H9 (cell line): Measurements from ENCODE around the gene LAMC1. TPM values are rescaled to one million over a fixed set of nuclear protein-coding genes. Genes with fewer than 3 reads are reported as not detected.

ENCODE experiments used
- DNase-seq: peaks from one replicate; pipeline ENCODE4 v3.0.0-alpha.2; 2017
- H2AFZ ChIP-seq: one replicate; pipeline ENCODE4 v1.6.1; 2013; ENCODE audit warnings: mild to moderate bottlenecking, low read length, control low read depth, moderate library complexity
- H2AK5ac ChIP-seq: 2 replicates; pipeline ENCODE4 v1.6.1; 2013; ENCODE audit warnings: low read length, control low read depth, mixed read lengths; ENCODE audit not compliant: insufficient read length
- H2BK120ac ChIP-seq: one replicate; pipeline ENCODE4 v1.6.1; 2013; ENCODE audit warnings: low read depth, mild to moderate bottlenecking, low read length, control low read depth, inconsistent platforms; ENCODE audit not compliant: poor library complexity, severe bottlenecking
- H2BK12ac ChIP-seq: 2 replicates; pipeline ENCODE4 v1.6.1; 2013; ENCODE audit warnings: low read length, control low read depth, mixed read lengths, low read depth; ENCODE audit not compliant: insufficient read length
- H2BK15ac ChIP-seq: 2 replicates; pipeline ENCODE4 v1.6.1; 2013; ENCODE audit warnings: low read depth, low read length, control low read depth
- H2BK20ac ChIP-seq: one replicate; pipeline ENCODE4 v1.6.1; 2013; ENCODE audit warnings: low read depth, mild to moderate bottlenecking, low read length, control low read depth, inconsistent platforms; ENCODE audit not compliant: poor library complexity, severe bottlenecking
- H2BK5ac ChIP-seq: 2 replicates; pipeline ENCODE4 v1.6.1; 2013; ENCODE audit warnings: low read length, control low read depth, mixed read lengths; ENCODE audit not compliant: insufficient read length
- H3K14ac ChIP-seq: 2 replicates; pipeline ENCODE4 v1.6.1; 2013; ENCODE audit warnings: low read length, control low read depth; ENCODE audit not compliant: insufficient read depth
- H3K18ac ChIP-seq: 2 replicates; pipeline ENCODE4 v1.6.1; 2013; ENCODE audit warnings: low read depth, mild to moderate bottlenecking, mixed read lengths, low read length, control low read depth; ENCODE audit not compliant: insufficient read length
- H3K23ac ChIP-seq: 2 replicates; pipeline ENCODE4 v1.6.1; 2013; ENCODE audit warnings: low read length, control low read depth, mixed read lengths, low read depth; ENCODE audit not compliant: insufficient read length
- H3K23me2 ChIP-seq: 2 replicates; pipeline ENCODE4 v1.6.1; 2013; ENCODE audit warnings: low read depth, mild to moderate bottlenecking, mixed read lengths, low read length, control low read depth; ENCODE audit not compliant: insufficient read length, poor library complexity, severe bottlenecking
- H3K27ac ChIP-seq: 2 replicates; pipeline ENCODE4 v1.5.1; 2013; ENCODE audit warnings: low read length, control low read depth, mixed read lengths, low read depth; ENCODE audit not compliant: insufficient read length
- H3K27me3 ChIP-seq: 2 replicates; pipeline ENCODE4 v1.6.1; 2013; ENCODE audit warnings: low read length, control low read depth, inconsistent platforms; ENCODE audit not compliant: insufficient read depth
- H3K4ac ChIP-seq: 2 replicates; pipeline ENCODE4 v1.6.1; 2013; ENCODE audit warnings: low read depth, mild to moderate bottlenecking, control low read depth, inconsistent platforms, low read length, moderate library complexity
- H3K4me1 ChIP-seq: 2 replicates; pipeline ENCODE4 v1.6.1; 2013; ENCODE audit warnings: low read length, control low read depth, inconsistent platforms; ENCODE audit not compliant: insufficient read depth
- H3K4me2 ChIP-seq: 2 replicates; pipeline ENCODE4 v1.6.1; 2013; ENCODE audit warnings: low read length, control low read depth, mixed read lengths; ENCODE audit not compliant: insufficient read length, insufficient read depth
- H3K56ac ChIP-seq: 2 replicates; pipeline ENCODE4 v1.6.1; 2013; ENCODE audit warnings: low read depth, mild to moderate bottlenecking, mixed read lengths, low read length, control low read depth; ENCODE audit not compliant: insufficient read length
- H3K79me1 ChIP-seq: 2 replicates; pipeline ENCODE4 v1.6.1; 2013; ENCODE audit warnings: low read depth, mild to moderate bottlenecking, moderate library complexity, low read length, control low read depth, inconsistent platforms; ENCODE audit not compliant: insufficient read depth, poor library complexity, severe bottlenecking
- H3K79me2 ChIP-seq: 2 replicates; pipeline ENCODE4 v1.6.1; 2013; ENCODE audit warnings: low read length, control low read depth, inconsistent platforms; ENCODE audit not compliant: insufficient read depth
- H3K9ac ChIP-seq: 2 replicates; pipeline ENCODE4 v1.6.1; 2013; ENCODE audit warnings: low read length, control low read depth, mixed read lengths; ENCODE audit not compliant: insufficient read length; ENCODE audit errors: extremely low read depth
- H3K9me3 ChIP-seq: one replicate; pipeline ENCODE4 v1.6.1; 2013; ENCODE audit warnings: low read depth, low read length, inconsistent platforms; ENCODE audit not compliant: control insufficient read depth
- H3T11ph ChIP-seq: one replicate; pipeline ENCODE4 v1.6.1; 2013; ENCODE audit warnings: mild to moderate bottlenecking, low read length, control low read depth, inconsistent platforms
- H4K20me1 ChIP-seq: one replicate; pipeline ENCODE4 v1.6.1; 2013; ENCODE audit not compliant: control insufficient read depth, insufficient read length, insufficient read depth
- H4K5ac ChIP-seq: 2 replicates; pipeline ENCODE4 v1.6.1; 2013; ENCODE audit warnings: low read depth, mild to moderate bottlenecking, mixed read lengths, low read length, control low read depth; ENCODE audit not compliant: insufficient read length
- H4K8ac ChIP-seq: replicated peaks from 2 replicates; pipeline ENCODE4 v1.6.1; 2013; ENCODE audit warnings: low read length, control low read depth, mixed read lengths, low read depth; ENCODE audit not compliant: insufficient read length
- H4K91ac ChIP-seq: 2 replicates; pipeline ENCODE4 v1.6.1; 2013; ENCODE audit warnings: low read depth, mild to moderate bottlenecking, moderate library complexity, mixed read lengths, low read length, control low read depth; ENCODE audit not compliant: insufficient read length
- H3K27ac Mint-ChIP-seq, 3 experiments: 2 replicates in 2 of 3; 3 replicates in 1 of 3; pipeline ENCODE4 v1.8.0; 2020 to 2021; ENCODE audit warnings: mixed read lengths in 3 of 3, mild to moderate bottlenecking in 1 of 3, moderate library complexity in 1 of 3
- H3K27me3 Mint-ChIP-seq: 2 replicates; pipeline ENCODE4 v1.8.0; 2021; ENCODE audit warnings: low read depth, mild to moderate bottlenecking, moderate library complexity, mixed read lengths
- H3K36me3 Mint-ChIP-seq, 3 experiments: 2 replicates in 2 of 3; 3 replicates in 1 of 3; pipeline ENCODE4 v1.8.0; 2020 to 2021; ENCODE audit warnings: low read depth in 3 of 3, mixed read lengths in 3 of 3; ENCODE audit not compliant: insufficient read depth in 1 of 3
- H3K4me1 Mint-ChIP-seq, 2 experiments: 2 replicates each; pipeline ENCODE4 v1.8.0; 2020; ENCODE audit warnings: mixed read lengths in 2 of 2
- H3K4me3 Mint-ChIP-seq, 2 experiments: 2 replicates in 1 of 2; 3 replicates in 1 of 2; pipeline ENCODE4 v1.8.0; 2020 to 2021; ENCODE audit warnings: mild to moderate bottlenecking in 2 of 2, mixed read lengths in 2 of 2, moderate library complexity in 1 of 2
- H3K9me3 Mint-ChIP-seq, 2 experiments: 2 replicates in 1 of 2; 3 replicates in 1 of 2; pipeline ENCODE4 v1.8.0; 2020; ENCODE audit warnings: mild to moderate bottlenecking in 2 of 2, mixed read lengths in 2 of 2, moderate library complexity in 1 of 2
- WGBS: extraction: QIAGEN DNeasy Blood & Tissue Kit; methylation state at CpG from one replicate; pipeline ENCODE4 v1.1.7; 2013; ENCODE audit warnings: missing lambda C conversion rate, low lambda C conversion rate, mixed read lengths; ENCODE audit not compliant: insufficient read length; ENCODE audit errors: extremely low coverage; 5-methylcytosine and 5-hydroxymethylcytosine counted together
- total RNA-seq: library from RNA; stranded (reverse); gene quantifications from 2 replicates; pipeline ENCODE4 v1.2.1, GENCODE V29; 2021
- TF ChIP-seq, protein P1 (sequence below): fragments of 200-600 bp; sonication (generic); conservative IDR thresholded peaks from 3 replicates; pipeline ENCODE4 v1.8.0; 2021; ENCODE audit warnings: antibody characterized with exemption, mild to moderate bottlenecking

The LAMC1 gene
- total RNA-seq, 1 experiment from 2014 or later: 96.2 TPM

DNA sequence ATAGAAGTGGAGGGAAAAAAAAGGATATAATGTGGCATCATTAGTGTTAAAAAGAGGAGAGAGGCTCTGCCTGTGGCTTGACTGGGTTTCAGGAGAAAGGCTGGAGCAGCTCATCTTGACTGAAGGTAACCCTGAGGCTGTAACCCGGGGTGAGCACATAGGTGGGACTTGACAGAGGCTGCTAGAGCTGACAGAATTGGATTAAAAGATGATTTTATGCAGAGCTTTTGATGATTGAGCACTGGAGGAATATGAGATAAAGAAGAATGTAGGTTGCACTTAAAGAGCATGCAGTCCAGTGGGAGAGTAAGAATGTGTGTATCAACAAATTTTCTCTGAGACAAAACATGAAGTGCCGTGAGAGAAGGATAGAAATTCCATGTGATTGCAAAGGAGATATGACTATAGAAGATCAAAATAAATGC, 17.3 kb downstream of the LAMC1 start:
- H4K20me1 ChIP-seq: no peaks in the 10 kb centered on the region
- no peak for DNase-seq
- Mint-ChIP-seq H3K9me3 (no peaks in the 10 kb centered on the region), H3K27me3 (peaks cover 2% of the 10 kb centered on the region; the same call in 1 of the 2 replicates), H3K36me3 (no peaks in the 10 kb centered on the region), H3K4me3 (no peak overlapping the region), H3K27ac (no peak overlapping the region; a peak in 1 of 7 replicates), H3K4me1 (peaks cover 46 to 58% of the 10 kb centered on the region in 2 experiments)
- H3K4ac ChIP-seq: no peak overlapping the region
- H3K4me2 ChIP-seq: no peak overlapping the region
- TF ChIP-seq, protein P1, sequence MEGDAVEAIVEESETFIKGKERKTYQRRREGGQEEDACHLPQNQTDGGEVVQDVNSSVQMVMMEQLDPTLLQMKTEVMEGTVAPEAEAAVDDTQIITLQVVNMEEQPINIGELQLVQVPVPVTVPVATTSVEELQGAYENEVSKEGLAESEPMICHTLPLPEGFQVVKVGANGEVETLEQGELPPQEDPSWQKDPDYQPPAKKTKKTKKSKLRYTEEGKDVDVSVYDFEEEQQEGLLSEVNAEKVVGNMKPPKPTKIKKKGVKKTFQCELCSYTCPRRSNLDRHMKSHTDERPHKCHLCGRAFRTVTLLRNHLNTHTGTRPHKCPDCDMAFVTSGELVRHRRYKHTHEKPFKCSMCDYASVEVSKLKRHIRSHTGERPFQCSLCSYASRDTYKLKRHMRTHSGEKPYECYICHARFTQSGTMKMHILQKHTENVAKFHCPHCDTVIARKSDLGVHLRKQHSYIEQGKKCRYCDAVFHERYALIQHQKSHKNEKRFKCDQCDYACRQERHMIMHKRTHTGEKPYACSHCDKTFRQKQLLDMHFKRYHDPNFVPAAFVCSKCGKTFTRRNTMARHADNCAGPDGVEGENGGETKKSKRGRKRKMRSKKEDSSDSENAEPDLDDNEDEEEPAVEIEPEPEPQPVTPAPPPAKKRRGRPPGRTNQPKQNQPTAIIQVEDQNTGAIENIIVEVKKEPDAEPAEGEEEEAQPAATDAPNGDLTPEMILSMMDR: no peak
- H3K79me1 ChIP-seq: no peaks in the 10 kb centered on the region
- no peak overlapping the region for H2BK120ac ChIP-seq
- no peak overlapping the region for H2BK5ac ChIP-seq
- no peak overlapping the region for H4K5ac ChIP-seq
- no peak overlapping the region for H2BK20ac ChIP-seq
- H2BK12ac ChIP-seq: no peak overlapping the region
- H3K4me1 ChIP-seq: peaks cover 4% of the 10 kb centered on the region; the same call in 1 of the 2 replicates
- no peak overlapping the region for H2AK5ac ChIP-seq
- H3K9ac ChIP-seq: no peak overlapping the region
- H3K23ac ChIP-seq: no peak overlapping the region
- H3T11ph ChIP-seq: no peak overlapping the region
- H3K23me2 ChIP-seq: no peaks in the 10 kb centered on the region
- no peak overlapping the region for H4K8ac ChIP-seq
- WGBS: no CpG with 5 or more reads among the region's 2 CpGs
- H3K18ac ChIP-seq: no peak overlapping the region
- no peak overlapping the region for H4K91ac ChIP-seq
- no peak overlapping the region for H3K56ac ChIP-seq
- no peaks in the 10 kb centered on the region for H3K27me3 ChIP-seq
- H2BK15ac ChIP-seq: no peak overlapping the region
- H3K9me3 ChIP-seq: no peaks in the 10 kb centered on the region
- peaks cover 6% of the 10 kb centered on the region; the same call in 1 of the 2 replicates for H3K79me2 ChIP-seq
- H2AFZ ChIP-seq: no peak overlapping the region
- no peak overlapping the region for H3K14ac ChIP-seq
- H3K27ac ChIP-seq: no peak overlapping the region
